Measurements from ENCODE around the gene ITPR2. TPM values are rescaled to one million over a fixed set of nuclear protein-coding genes. Genes with fewer than 3 reads are reported as not detected.

The ITPR2 gene
- total and polyA plus RNA-seq, 2 of the 8 experiments (the other 6 are each of a cell fraction or from before 2014, with no cell fraction given), result 4.1 to 48.3 TPM

GRCh38 chr12:26762186-26762585 is 70.8 kb downstream of the ITPR2 start:
- H3K23ac ChIP-seq (ENCODE audit: insufficient read length), result no peak overlapping the region
- FAIRE-seq (no peak), DNase-seq (ENCODE audit: low read depth in 1 of 2, low spot score in 2 of 2) (no peak)
- no peak overlapping the region for H2BK15ac ChIP-seq (ENCODE audit: low read length)
- no peak overlapping the region for H2AFZ ChIP-seq (ENCODE audit: low read length)
- H4K91ac ChIP-seq (replicated peaks; ENCODE audit: insufficient read length, low read length), result no peak overlapping the region
- H3K56ac ChIP-seq (replicated peaks; ENCODE audit: insufficient read length, low read depth, low read length), result no peak overlapping the region
- H2BK120ac ChIP-seq (replicated peaks; ENCODE audit: low read depth, low read length), result no peak overlapping the region
- no peak overlapping the region for H3K4ac ChIP-seq (replicated peaks; ENCODE audit: insufficient read length, low read depth, low read length)
- no peak for TF ChIP-seq MAFK (IDR thresholded peaks at IDR 0.05; ENCODE audit: low read depth, low read length)
- no peak overlapping the region for H3K9ac ChIP-seq (replicated peaks in 1 of 4; ENCODE audit: extremely low read depth in 1 of 4, low read depth in 3 of 4, low read length in 3 of 4)
- H2BK5ac ChIP-seq (ENCODE audit: low read depth, low read length), result no peak overlapping the region
- no peaks in the 10 kb centered on the region; a peak in 1 of 7 replicates for H3K4me1 ChIP-seq (replicated peaks in 1 of 4; ENCODE audit: control insufficient read depth in 3 of 4, insufficient read depth in 4 of 4, low read length in 3 of 4)
- H3K27ac ChIP-seq (ENCODE audit: low read depth, low read length), result no peak overlapping the region
- POLR2A ChIA-PET (ENCODE audit: partially characterized antibody), result no interaction called here
- no peak overlapping the region for H2AK5ac ChIP-seq (ENCODE audit: low read depth, low read length)
- H4K8ac ChIP-seq (ENCODE audit: extremely low read depth, insufficient read depth, low read length), result no peak overlapping the region
- no peak overlapping the region for H3K4me2 ChIP-seq (ENCODE audit: insufficient read depth in 1 of 2, low read depth in 2 of 2, low read length in 2 of 2)
- H3K27me3 ChIP-seq (replicated peaks in 1 of 4; ENCODE audit: control insufficient read depth in 3 of 4, extremely low read depth in 1 of 4, insufficient read depth in 3 of 4, low read length in 3 of 4), result no peaks in the 10 kb centered on the region
- peaks cover 0 to 4% (median 0%) of the 10 kb centered on the region in 4 experiments; a peak in 1 of 8 replicates for H3K36me3 ChIP-seq (ENCODE audit: control insufficient read depth in 2 of 4, insufficient read depth in 4 of 4, low read length in 3 of 4)
- CTCF ChIA-PET (ENCODE audit: partially characterized antibody), result no interaction called here
- H3K4me3 ChIP-seq (ENCODE audit: extremely low read depth in 1 of 4, insufficient read depth in 2 of 4, low read depth in 3 of 4, low read length in 4 of 4), result no peak overlapping the region
- no peak overlapping the region for H4K5ac ChIP-seq (ENCODE audit: insufficient read length, low read depth, low read length)
- peaks cover 0 to 5% of the 10 kb centered on the region in 2 experiments; a peak in 1 of 4 replicates for H3K9me3 ChIP-seq (ENCODE audit: insufficient read depth in 2 of 2, low read depth in 1 of 2, low read length in 1 of 2)
- H3K18ac ChIP-seq (ENCODE audit: extremely low read depth, low read length), result no peak overlapping the region
- H2BK20ac ChIP-seq (ENCODE audit: low read length), result no peak overlapping the region
- no peak overlapping the region for H3K14ac ChIP-seq (ENCODE audit: insufficient read length)
- 72% methylated on average over 1 of the region's 1 CpG; no CpG with 5 or more reads in 1 of the 2 experiments for whole genome bisulfite sequencing, 2 experiments (ENCODE audit: extremely low coverage in 1 of 2, insufficient coverage in 1 of 2, insufficient read length in 1 of 2, insufficient replicate concordance in 2 of 2, low coverage in 1 of 2, low lambda C conversion rate in 2 of 2, missing lambda C conversion rate in 1 of 2)
- H3K79me1 ChIP-seq (ENCODE audit: low read depth, low read length), result no peaks in the 10 kb centered on the region
- H4K20me1 ChIP-seq (replicated peaks in 1 of 2; ENCODE audit: control insufficient read depth in 1 of 2, insufficient read depth in 2 of 2, low read length in 2 of 2), result no peaks in the 10 kb centered on the region
- H3K79me2 ChIP-seq (ENCODE audit: control insufficient read depth in 1 of 2, insufficient read depth in 2 of 2, low read length in 2 of 2), result peaks cover 0 to 2% of the 10 kb centered on the region in 2 experiments; a peak in 2 of 4 replicates
- H2BK12ac ChIP-seq (ENCODE audit: low read depth, low read length), result no peak overlapping the region
- H3K23me2 ChIP-seq (ENCODE audit: low read depth, low read length), result no peaks in the 10 kb centered on the region
